CD14-positive monocyte (primary cell): Measurements from ENCODE around the gene CDCA7L. TPM values are rescaled to one million over a fixed set of nuclear protein-coding genes. Genes with fewer than 3 reads are reported as not detected.

Experiments
- DNase-seq, 3 donors: peaks; one replicate each; pipeline ENCODE4 v3.0.0-alpha.2; 2011 to 2022
- H2AFZ ChIP-seq: 2 replicates; pipeline ENCODE4 v1.6.0; 2012; ENCODE audit warnings: mild to moderate bottlenecking, low read depth, low read length, inconsistent platforms; ENCODE audit not compliant: insufficient read depth, poor library complexity, severe bottlenecking
- H3K27ac ChIP-seq, 2 donors: 1 replicate in 1 of 2; 2 replicates in 1 of 2; pipeline ENCODE4 v1.5.1; 2012 to 2013; ENCODE audit warnings: low read length in 2 of 2, control low read depth in 1 of 2, inconsistent platforms in 1 of 2, low read depth in 1 of 2, mild to moderate bottlenecking in 1 of 2
- H3K27me3 ChIP-seq, 2 donors: one replicate each; pipeline versions ENCODE4 v1.6.0 to v1.6.1; 2011 to 2013; ENCODE audit warnings: low read length in 2 of 2; ENCODE audit not compliant: control insufficient read depth in 2 of 2, insufficient read depth in 2 of 2
- H3K36me3 ChIP-seq, 2 donors: replicated peaks in 1 of 2; 1 replicate in 1 of 2; 2 replicates in 1 of 2; pipeline versions ENCODE4 v1.5.1 to v1.6.1; 2012 to 2013; ENCODE audit warnings: low read length in 2 of 2, control low read depth in 1 of 2, inconsistent platforms in 1 of 2, mild to moderate bottlenecking in 1 of 2; ENCODE audit not compliant: insufficient read depth in 2 of 2, control insufficient read depth in 1 of 2
- H3K4me1 ChIP-seq, 2 donors: 1 replicate in 1 of 2; 2 replicates in 1 of 2; pipeline versions ENCODE4 v1.5.1 to v1.6.1; 2012 to 2013; ENCODE audit warnings: low read length in 2 of 2, control low read depth in 1 of 2, inconsistent platforms in 1 of 2, mild to moderate bottlenecking in 1 of 2, moderate library complexity in 1 of 2; ENCODE audit not compliant: insufficient read depth in 2 of 2, control insufficient read depth in 1 of 2
- H3K4me2 ChIP-seq: replicated peaks from 2 replicates; pipeline ENCODE3; 2012; ENCODE audit warnings: low read length, moderate library complexity, mild to moderate bottlenecking; ENCODE audit not compliant: poor library complexity, severe bottlenecking; ENCODE audit errors: extremely low read depth
- H3K4me3 ChIP-seq, 3 experiments: fragments of 200-600 bp in 1 of 3; sonication (generic) in 1 of 3; replicated peaks in 1 of 3; 1 replicate in 2 of 3; 2 replicates in 1 of 3; pipeline ENCODE4 v1.5.1; 2011 to 2013; ENCODE audit warnings: low read length in 3 of 3, mild to moderate bottlenecking in 3 of 3, control low read depth in 2 of 3, low read depth in 2 of 3, inconsistent platforms in 1 of 3, moderate library complexity in 1 of 3
- H3K79me2 ChIP-seq: 2 replicates; pipeline ENCODE4 v1.6.0; 2012; ENCODE audit warnings: mild to moderate bottlenecking, control low read depth, inconsistent platforms, low read length, moderate library complexity; ENCODE audit not compliant: insufficient read depth
- H3K9ac ChIP-seq: 2 replicates; pipeline ENCODE4 v1.6.0; 2017; ENCODE audit warnings: low read length, mild to moderate bottlenecking; ENCODE audit not compliant: insufficient read depth, poor library complexity, severe bottlenecking
- H3K9me3 ChIP-seq, 2 donors: replicated peaks in 1 of 2; 1 replicate in 1 of 2; 2 replicates in 1 of 2; pipeline versions ENCODE4 v1.5.1 to v1.6.1; 2012 to 2013; ENCODE audit warnings: low read length in 2 of 2, control low read depth in 1 of 2; ENCODE audit not compliant: control insufficient read depth in 1 of 2, insufficient read depth in 1 of 2
- H4K20me1 ChIP-seq: 2 replicates; pipeline ENCODE4 v1.6.0; 2012; ENCODE audit warnings: mild to moderate bottlenecking, low read length, control low read depth, moderate library complexity; ENCODE audit not compliant: insufficient read depth
- H3K27ac Mint-ChIP-seq, 7 donors: one replicate each; pipeline ENCODE4 v1.8.0; 2020; ENCODE audit warnings: mild to moderate bottlenecking in 7 of 7, mixed read lengths in 7 of 7, moderate library complexity in 6 of 7, inconsistent platforms in 2 of 7
- H3K27me3 Mint-ChIP-seq, 3 donors: one replicate each; pipeline ENCODE4 v1.8.0; 2021 to 2022; ENCODE audit warnings: low read depth in 3 of 3, mild to moderate bottlenecking in 3 of 3, mixed read lengths in 3 of 3, moderate library complexity in 3 of 3, inconsistent platforms in 1 of 3
- H3K36me3 Mint-ChIP-seq, 2 donors: one replicate each; pipeline ENCODE4 v1.8.0; 2020; ENCODE audit warnings: mixed read lengths in 2 of 2, inconsistent platforms in 1 of 2, mild to moderate bottlenecking in 1 of 2
- H3K4me1 Mint-ChIP-seq: one replicate; pipeline ENCODE4 v1.8.0; 2020; ENCODE audit warnings: mild to moderate bottlenecking, mixed read lengths
- H3K4me3 Mint-ChIP-seq, 2 donors: one replicate each; pipeline ENCODE4 v1.8.0; 2020; ENCODE audit warnings: mild to moderate bottlenecking in 2 of 2, mixed read lengths in 2 of 2, moderate library complexity in 1 of 2
- H3K9me3 Mint-ChIP-seq, 7 donors: one replicate each; pipeline ENCODE4 v1.8.0; 2020 to 2022; ENCODE audit warnings: mixed read lengths in 7 of 7, mild to moderate bottlenecking in 6 of 7, moderate library complexity in 6 of 7, inconsistent platforms in 2 of 7
- WGBS: methylation state at CpG from one replicate; pipeline ENCODE4 v1.1.5; 2013; ENCODE audit warnings: missing lambda C conversion rate; ENCODE audit not compliant: insufficient coverage; 5-methylcytosine and 5-hydroxymethylcytosine counted together
- intact Hi-C, 2 donors: fragments of 100-400 bp; cut with micrococcal nuclease; formaldehyde crosslinking; loops; one replicate each; pipeline versions ENCODE4 v1.15.0 to v1.15.1; 2023
- polyA plus RNA-seq, 3 donors: library from polyadenylated mRNA; depleted of rRNA in 1 of 3; unstranded in 2 of 3; stranded (reverse) in 1 of 3; fragments of 300-500 nt in 2 of 3; fragments of >200 nt in 1 of 3; fragmentation: Illumina TruSeq in 2 of 3; gene quantifications; 1 replicate in 2 of 3; 2 replicates in 1 of 3; pipeline ENCODE4 v1.2.3, GENCODE V29; 2012 to 2021
- TF ChIP-seq, protein P1 (sequence below): fragments of 200-600 bp; IDR thresholded peaks from one replicate; pipeline ENCODE4 v1.8.0; 2022; ENCODE audit warnings: antibody characterized with exemption, mild to moderate bottlenecking

The CDCA7L gene
- polyA plus RNA-seq, 3 donors, result 2.5 to 4.3 (median 3.1) TPM

DNA sequence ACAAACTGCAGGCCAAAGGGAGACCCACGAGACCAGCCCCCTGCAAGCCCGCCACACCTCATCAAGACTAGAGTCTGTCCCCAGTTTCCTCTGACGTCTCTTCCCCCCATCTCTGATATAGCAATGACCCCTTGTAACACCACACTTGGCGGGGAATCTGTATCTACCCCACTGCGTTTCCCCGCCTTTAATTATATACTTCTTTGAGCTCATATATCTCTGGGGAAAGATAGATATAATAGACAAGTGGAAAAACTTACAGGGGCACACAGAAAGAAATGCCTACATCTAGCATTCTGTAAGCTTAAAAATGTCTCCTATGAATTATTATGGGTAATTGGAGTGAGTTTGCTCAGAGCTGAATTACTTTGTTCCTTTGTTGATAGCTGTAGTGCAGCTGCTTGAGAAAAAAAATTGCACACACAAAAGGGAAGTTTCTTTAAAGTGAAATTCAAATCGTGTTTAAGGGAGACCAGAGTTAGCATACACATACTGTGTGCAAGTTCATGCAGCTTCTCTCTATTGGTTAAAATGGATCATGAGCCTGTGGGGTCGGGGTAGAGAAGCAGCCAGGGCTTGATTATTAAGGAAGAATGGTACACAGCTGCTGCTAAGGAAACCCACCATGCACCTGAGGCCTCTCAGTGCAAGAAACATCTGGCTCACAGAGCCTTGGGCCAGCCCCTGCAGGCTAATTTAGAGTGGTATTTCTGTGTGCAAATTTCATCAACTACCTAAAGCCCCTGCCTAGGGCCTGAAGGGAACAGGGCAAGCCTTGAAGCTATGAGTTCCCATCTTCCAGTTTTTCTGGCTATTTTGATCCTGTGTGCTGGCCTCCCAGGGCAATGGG lies 32.5 kb downstream of the CDCA7L start:
- H2AFZ ChIP-seq, result no peak overlapping the region
- H3K4me1 ChIP-seq, result no peaks in the 10 kb centered on the region
- H4K20me1 ChIP-seq, result no peaks in the 10 kb centered on the region
- Mint-ChIP-seq H3K4me1 (peaks cover 4% of the 10 kb centered on the region), H3K27ac (no peak overlapping the region), H3K4me3 (no peak overlapping the region), H3K27me3 (no peaks in the 10 kb centered on the region), H3K9me3 (no peaks in the 10 kb centered on the region), H3K36me3 (peaks cover 34 to 37% of the 10 kb centered on the region in 2 donors)
- no peak overlapping the region for H3K9ac ChIP-seq
- H3K79me2 ChIP-seq, result no peaks in the 10 kb centered on the region
- intact Hi-C loops, result no loop called here
- H3K9me3 ChIP-seq, result no peaks in the 10 kb centered on the region
- no peak overlapping the region for H3K4me2 ChIP-seq
- H3K36me3 ChIP-seq, result peaks cover 0 to 63% of the 10 kb centered on the region in 2 donors
- no peaks in the 10 kb centered on the region for H3K27me3 ChIP-seq
- no peak overlapping the region for H3K4me3 ChIP-seq
- TF ChIP-seq, protein P1, sequence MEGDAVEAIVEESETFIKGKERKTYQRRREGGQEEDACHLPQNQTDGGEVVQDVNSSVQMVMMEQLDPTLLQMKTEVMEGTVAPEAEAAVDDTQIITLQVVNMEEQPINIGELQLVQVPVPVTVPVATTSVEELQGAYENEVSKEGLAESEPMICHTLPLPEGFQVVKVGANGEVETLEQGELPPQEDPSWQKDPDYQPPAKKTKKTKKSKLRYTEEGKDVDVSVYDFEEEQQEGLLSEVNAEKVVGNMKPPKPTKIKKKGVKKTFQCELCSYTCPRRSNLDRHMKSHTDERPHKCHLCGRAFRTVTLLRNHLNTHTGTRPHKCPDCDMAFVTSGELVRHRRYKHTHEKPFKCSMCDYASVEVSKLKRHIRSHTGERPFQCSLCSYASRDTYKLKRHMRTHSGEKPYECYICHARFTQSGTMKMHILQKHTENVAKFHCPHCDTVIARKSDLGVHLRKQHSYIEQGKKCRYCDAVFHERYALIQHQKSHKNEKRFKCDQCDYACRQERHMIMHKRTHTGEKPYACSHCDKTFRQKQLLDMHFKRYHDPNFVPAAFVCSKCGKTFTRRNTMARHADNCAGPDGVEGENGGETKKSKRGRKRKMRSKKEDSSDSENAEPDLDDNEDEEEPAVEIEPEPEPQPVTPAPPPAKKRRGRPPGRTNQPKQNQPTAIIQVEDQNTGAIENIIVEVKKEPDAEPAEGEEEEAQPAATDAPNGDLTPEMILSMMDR, result no peak
- no peak for DNase-seq
- WGBS, result 0% methylated on average over 1 of the region's 8 CpGs
- peak overlapping the region in 1 of 2 donors; percentile 49 for H3K27ac ChIP-seq

DNA sequence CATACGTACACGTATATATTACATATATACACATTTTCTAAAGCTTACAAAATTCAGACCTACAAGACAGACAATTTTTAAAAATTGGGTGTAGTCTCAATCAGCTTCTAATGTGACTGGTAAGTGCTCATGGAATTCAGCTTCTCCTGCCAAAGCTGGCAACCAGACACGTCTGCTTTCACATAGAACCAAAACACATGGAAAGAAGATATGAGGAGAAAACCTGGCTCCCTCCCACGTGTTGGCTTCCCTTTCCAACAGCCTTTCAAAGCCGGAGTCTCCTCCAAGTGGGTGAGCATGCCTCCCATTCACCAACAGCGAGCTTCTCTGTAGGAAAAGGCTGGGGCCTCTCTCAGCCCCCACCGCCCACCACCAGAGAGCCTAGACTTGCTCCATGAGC lies 33.4 kb downstream of the CDCA7L start:
- no peak overlapping the region for H2AFZ ChIP-seq
- H3K36me3 Mint-ChIP-seq, result peaks cover 39 to 42% of the 10 kb centered on the region in 2 donors
- H3K4me1 Mint-ChIP-seq, result peaks cover 4% of the 10 kb centered on the region
- 96% methylated on average over 4 of the region's 7 CpGs for WGBS
- peaks cover 6 to 72% of the 10 kb centered on the region in 2 donors for H3K36me3 ChIP-seq
- no peaks in the 10 kb centered on the region for H3K9me3 ChIP-seq
- H3K27ac Mint-ChIP-seq, result peak overlapping the region in 1 of 7 donors; percentile 3
- H3K4me3 Mint-ChIP-seq, result no peak overlapping the region
- H3K27me3 Mint-ChIP-seq, result no peaks in the 10 kb centered on the region
- DNase-seq, result no peak
- H3K4me1 ChIP-seq, result no peaks in the 10 kb centered on the region
- intact Hi-C loops, result no loop called here
- no peaks in the 10 kb centered on the region for H4K20me1 ChIP-seq
- TF ChIP-seq, protein P1, result no peak
- no peaks in the 10 kb centered on the region for H3K27me3 ChIP-seq
- no peaks in the 10 kb centered on the region for H3K9me3 Mint-ChIP-seq
- no peak overlapping the region for H3K9ac ChIP-seq
- H3K79me2 ChIP-seq, result no peaks in the 10 kb centered on the region
- no peak overlapping the region for H3K4me3 ChIP-seq
- no peak overlapping the region for H3K27ac ChIP-seq
- H3K4me2 ChIP-seq, result no peak overlapping the region
